ENCODE results near the gene RPL37.

DNA sequence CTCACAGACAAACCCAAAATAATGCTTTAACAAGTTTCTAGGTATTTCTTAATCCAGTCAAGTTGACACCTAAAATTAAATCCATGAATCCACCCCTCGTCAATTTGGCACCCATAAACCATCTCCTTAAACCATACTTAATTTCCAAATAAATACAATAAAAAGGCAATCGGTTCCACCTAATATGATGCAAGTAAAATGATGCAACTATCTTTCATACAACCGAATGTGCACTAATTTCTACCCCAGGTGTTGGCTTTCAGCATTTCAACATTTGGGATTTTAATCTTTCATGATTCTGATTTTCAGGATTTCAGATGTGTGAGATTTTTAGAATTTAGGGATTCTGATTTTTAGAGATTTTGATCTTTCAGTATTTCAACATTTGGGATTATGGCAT, 54.2 kb downstream of the RPL37 start:
- TF ChIP-seq CTCF (IDR thresholded peaks at IDR 0.05; ENCODE audit: low read depth, low read length, missing input control) (no peak), TAF1 (conservative IDR thresholded peaks at IDR 0.05) (no peak), YY1 (IDR thresholded peaks at IDR 0.05) (no peak), RXRA (IDR thresholded peaks at IDR 0.05) (no peak), GABPA (IDR thresholded peaks at IDR 0.05 in 1 of 2, conservative IDR thresholded peaks at IDR 0.05 in 1 of 2) (no peak), MAX (IDR thresholded peaks at IDR 0.05) (no peak), JUND (IDR thresholded peaks at IDR 0.05) (no peak), RAD21 (IDR thresholded peaks at IDR 0.05) (no peak)
- TF ChIP-seq, protein P1, sequence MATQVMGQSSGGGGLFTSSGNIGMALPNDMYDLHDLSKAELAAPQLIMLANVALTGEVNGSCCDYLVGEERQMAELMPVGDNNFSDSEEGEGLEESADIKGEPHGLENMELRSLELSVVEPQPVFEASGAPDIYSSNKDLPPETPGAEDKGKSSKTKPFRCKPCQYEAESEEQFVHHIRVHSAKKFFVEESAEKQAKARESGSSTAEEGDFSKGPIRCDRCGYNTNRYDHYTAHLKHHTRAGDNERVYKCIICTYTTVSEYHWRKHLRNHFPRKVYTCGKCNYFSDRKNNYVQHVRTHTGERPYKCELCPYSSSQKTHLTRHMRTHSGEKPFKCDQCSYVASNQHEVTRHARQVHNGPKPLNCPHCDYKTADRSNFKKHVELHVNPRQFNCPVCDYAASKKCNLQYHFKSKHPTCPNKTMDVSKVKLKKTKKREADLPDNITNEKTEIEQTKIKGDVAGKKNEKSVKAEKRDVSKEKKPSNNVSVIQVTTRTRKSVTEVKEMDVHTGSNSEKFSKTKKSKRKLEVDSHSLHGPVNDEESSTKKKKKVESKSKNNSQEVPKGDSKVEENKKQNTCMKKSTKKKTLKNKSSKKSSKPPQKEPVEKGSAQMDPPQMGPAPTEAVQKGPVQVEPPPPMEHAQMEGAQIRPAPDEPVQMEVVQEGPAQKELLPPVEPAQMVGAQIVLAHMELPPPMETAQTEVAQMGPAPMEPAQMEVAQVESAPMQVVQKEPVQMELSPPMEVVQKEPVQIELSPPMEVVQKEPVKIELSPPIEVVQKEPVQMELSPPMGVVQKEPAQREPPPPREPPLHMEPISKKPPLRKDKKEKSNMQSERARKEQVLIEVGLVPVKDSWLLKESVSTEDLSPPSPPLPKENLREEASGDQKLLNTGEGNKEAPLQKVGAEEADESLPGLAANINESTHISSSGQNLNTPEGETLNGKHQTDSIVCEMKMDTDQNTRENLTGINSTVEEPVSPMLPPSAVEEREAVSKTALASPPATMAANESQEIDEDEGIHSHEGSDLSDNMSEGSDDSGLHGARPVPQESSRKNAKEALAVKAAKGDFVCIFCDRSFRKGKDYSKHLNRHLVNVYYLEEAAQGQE (IDR thresholded peaks at IDR 0.05) = no peak
- TF ChIP-seq, protein P2, sequence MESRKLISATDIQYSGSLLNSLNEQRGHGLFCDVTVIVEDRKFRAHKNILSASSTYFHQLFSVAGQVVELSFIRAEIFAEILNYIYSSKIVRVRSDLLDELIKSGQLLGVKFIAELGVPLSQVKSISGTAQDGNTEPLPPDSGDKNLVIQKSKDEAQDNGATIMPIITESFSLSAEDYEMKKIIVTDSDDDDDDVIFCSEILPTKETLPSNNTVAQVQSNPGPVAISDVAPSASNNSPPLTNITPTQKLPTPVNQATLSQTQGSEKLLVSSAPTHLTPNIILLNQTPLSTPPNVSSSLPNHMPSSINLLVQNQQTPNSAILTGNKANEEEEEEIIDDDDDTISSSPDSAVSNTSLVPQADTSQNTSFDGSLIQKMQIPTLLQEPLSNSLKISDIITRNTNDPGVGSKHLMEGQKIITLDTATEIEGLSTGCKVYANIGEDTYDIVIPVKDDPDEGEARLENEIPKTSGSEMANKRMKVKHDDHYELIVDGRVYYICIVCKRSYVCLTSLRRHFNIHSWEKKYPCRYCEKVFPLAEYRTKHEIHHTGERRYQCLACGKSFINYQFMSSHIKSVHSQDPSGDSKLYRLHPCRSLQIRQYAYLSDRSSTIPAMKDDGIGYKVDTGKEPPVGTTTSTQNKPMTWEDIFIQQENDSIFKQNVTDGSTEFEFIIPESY (IDR thresholded peaks at IDR 0.05) = no peak

Data from liver (tissue), 3 donors.